VCaP (cell line): ENCODE results near the gene NUP93.

ENCODE experiments used
- H3K27ac ChIP-seq: fragments of 450-650 bp; 2 replicates; pipeline ENCODE4 v1.5.1; 2017
- CTCF ChIP-seq: fragments of 450-650 bp; conservative IDR thresholded peaks from 2 replicates; pipeline ENCODE4 v1.5.1; 2017; ENCODE audit warnings: mild to moderate bottlenecking, moderate library complexity

The NUP93 gene

GRCh38 chr16:56888806-56889205, 158.9 kb downstream of the NUP93 start:
- no peak overlapping the region for H3K27ac ChIP-seq
- TF ChIP-seq CTCF = no peak

GRCh38 chr16:56889206-56889605, 159.3 kb downstream of the NUP93 start:
- H3K27ac ChIP-seq = no peak overlapping the region
- no peak for TF ChIP-seq CTCF

- no peak overlapping the region for H3K27ac ChIP-seq
- TF ChIP-seq CTCF = no peak
Measured at GRCh38 chr16:56891685-56892084, 161.8 kb downstream of the NUP93 start.

- no peak for TF ChIP-seq CTCF
- no peak overlapping the region for H3K27ac ChIP-seq
Measured at GRCh38 chr16:56892705-56893104, 162.8 kb downstream of the NUP93 start.

GRCh38 chr16:56894331-56894917, 164.5 kb downstream of the NUP93 start:
- no peak for TF ChIP-seq CTCF
- H3K27ac ChIP-seq = no peak overlapping the region

GRCh38 chr16:56895813-56896212, 165.9 kb downstream of the NUP93 start:
- H3K27ac ChIP-seq = no peak overlapping the region
- TF ChIP-seq CTCF = no peak

- TF ChIP-seq CTCF = no peak
- no peak overlapping the region for H3K27ac ChIP-seq
Measured at GRCh38 chr16:56896244-56896643, 166.3 kb downstream of the NUP93 start.
